Endothelial cell (in vitro differentiated cells): ENCODE data around the gene ABCA1. TPM values are rescaled to one million over a fixed set of nuclear protein-coding genes. Genes with fewer than 3 reads are reported as not detected.

Experiments
- DNase-seq: peaks from one replicate; pipeline ENCODE4 v3.0.0; 2021; ENCODE audit warnings: low spot score
- H3K27ac Mint-ChIP-seq: one replicate; pipeline ENCODE4 v1.8.0; 2021; ENCODE audit warnings: mixed read lengths, inconsistent platforms; ENCODE audit not compliant: unreplicated experiment
- H3K27me3 Mint-ChIP-seq: one replicate; pipeline ENCODE4 v1.8.0; 2021; ENCODE audit warnings: mild to moderate bottlenecking, moderate library complexity, mixed read lengths, inconsistent platforms; ENCODE audit not compliant: unreplicated experiment
- H3K36me3 Mint-ChIP-seq: one replicate; pipeline ENCODE4 v1.8.0; 2021; ENCODE audit warnings: mild to moderate bottlenecking, low read depth, mixed read lengths, inconsistent platforms; ENCODE audit not compliant: unreplicated experiment
- H3K4me1 Mint-ChIP-seq: one replicate; pipeline ENCODE4 v1.8.0; 2021; ENCODE audit warnings: mild to moderate bottlenecking, mixed read lengths, inconsistent platforms; ENCODE audit not compliant: unreplicated experiment
- H3K4me3 Mint-ChIP-seq: one replicate; pipeline ENCODE4 v1.8.0; 2021; ENCODE audit warnings: mild to moderate bottlenecking, mixed read lengths, inconsistent platforms; ENCODE audit not compliant: unreplicated experiment
- H3K9me3 Mint-ChIP-seq: one replicate; pipeline ENCODE4 v1.8.0; 2021; ENCODE audit warnings: mixed read lengths, inconsistent platforms; ENCODE audit not compliant: unreplicated experiment
- CTCF ChIP-seq: fragments of 200-600 bp; sonication (generic); IDR thresholded peaks from one replicate; pipeline ENCODE4 v1.5.0; 2021; ENCODE audit warnings: antibody characterized with exemption; ENCODE audit not compliant: unreplicated experiment
- total RNA-seq: library from RNA; stranded (reverse); fragmentation: NEBNext Ultra II Directional; extraction: Animal tissue kit (Norgen Biotek cat#: 25700); gene quantifications from one replicate; pipeline ENCODE4 v1.2.1, GENCODE V29; 2021; ENCODE audit not compliant: unreplicated experiment

Gene ABCA1
- total RNA-seq, 1 donor from 2014 or later = 171 TPM

GRCh38 chr9:104875897-104876296 lies 52.1 kb downstream of the ABCA1 start:
- TF ChIP-seq CTCF = no peak
- Mint-ChIP-seq H3K9me3 (no peaks in the 10 kb centered on the region), H3K27me3 (peaks cover 13% of the 10 kb centered on the region), H3K4me1 (peaks cover 33% of the 10 kb centered on the region), H3K27ac (no peak overlapping the region), H3K4me3 (no peak overlapping the region), H3K36me3 (peaks cover 56% of the 10 kb centered on the region)
- no peak for DNase-seq

GRCh38 chr9:104875320-104875719 lies 52.6 kb downstream of the ABCA1 start:
- H3K27ac Mint-ChIP-seq = peak overlapping the region; percentile 46
- H3K27me3 Mint-ChIP-seq = peaks cover 13% of the 10 kb centered on the region
- H3K36me3 Mint-ChIP-seq = peaks cover 59% of the 10 kb centered on the region
- peak overlapping the region; percentile 27 for H3K4me3 Mint-ChIP-seq
- H3K9me3 Mint-ChIP-seq = no peaks in the 10 kb centered on the region
- DNase-seq = no peak
- no peak for TF ChIP-seq CTCF
- peaks cover 38% of the 10 kb centered on the region for H3K4me1 Mint-ChIP-seq

- H3K27me3 Mint-ChIP-seq = peaks cover 13% of the 10 kb centered on the region
- peak overlapping the region; percentile 48 for H3K27ac Mint-ChIP-seq
- no peak for TF ChIP-seq CTCF
- peak overlapping the region; percentile 74 for H3K4me3 Mint-ChIP-seq
- peaks cover 53% of the 10 kb centered on the region for H3K4me1 Mint-ChIP-seq
- no peak for DNase-seq
- peaks cover 50% of the 10 kb centered on the region for H3K36me3 Mint-ChIP-seq
- no peaks in the 10 kb centered on the region for H3K9me3 Mint-ChIP-seq
Observed at GRCh38 chr9:104873489-104873850, 54.5 kb downstream of the ABCA1 start.

GRCh38 chr9:104872656-104873488 lies 55.1 kb downstream of the ABCA1 start:
- H3K4me1 Mint-ChIP-seq = peaks cover 58% of the 10 kb centered on the region
- peak; percentile 13 for DNase-seq

More at GRCh38 chr9:104872656-104873488, 55.1 kb downstream of the ABCA1 start:
- no peak for TF ChIP-seq CTCF
- peak overlapping the region; percentile 13 for H3K4me3 Mint-ChIP-seq
- H3K27me3 Mint-ChIP-seq = peaks cover 14% of the 10 kb centered on the region
- H3K36me3 Mint-ChIP-seq = peaks cover 50% of the 10 kb centered on the region
- H3K9me3 Mint-ChIP-seq = no peaks in the 10 kb centered on the region
- peak overlapping the region; percentile 20 for H3K27ac Mint-ChIP-seq
